K562 (cell line): Measurements from ENCODE around the gene ARHGAP22. TPM values are rescaled to one million over a fixed set of nuclear protein-coding genes. Genes with fewer than 3 reads are reported as not detected.

Experiments
- DMBX1 ChIP-seq: fragments of 250-450 bp; sonication (Bioruptor Pico); IDR thresholded peaks from 2 replicates; pipeline ENCODE4 v1.8.0; 2022; ENCODE audit warnings: inconsistent platforms, mild to moderate bottlenecking, moderate library complexity, borderline replicate concordance
- FOS ChIP-seq: IDR thresholded peaks from 3 replicates; pipeline ENCODE4 v1.6.1; 2011; ENCODE audit not compliant: insufficient read length; ENCODE audit errors: extremely low read depth
- HIVEP1 ChIP-seq: fragments of 250-450 bp; sonication (Bioruptor Pico); IDR thresholded peaks from 2 replicates; pipeline ENCODE4 v1.4.0; 2020; ENCODE audit warnings: mild to moderate bottlenecking
- KDM2B ChIP-seq: fragments of 250-450 bp; sonication (Bioruptor Pico); IDR thresholded peaks from 2 replicates; pipeline ENCODE4 v1.8.0; 2021; ENCODE audit warnings: mild to moderate bottlenecking, moderate library complexity
- MEF2D ChIP-seq: conservative IDR thresholded peaks from 2 replicates; pipeline ENCODE4 v1.6.1; 2016; ENCODE audit warnings: low read depth, missing genetic modification characterization, missing compliant biosample characterization
- MYNN ChIP-seq, 2 experiments: sonication (generic); formaldehyde crosslinking in 1 of 2; IDR thresholded peaks; 2 replicates each; pipeline versions ENCODE4 v1.5.0 to v1.6.1; 2016 to 2020; ENCODE audit warnings: antibody characterized with exemption in 1 of 2, missing genetic modification reagents in 1 of 2
- ZFP1 ChIP-seq: fragments of 450-650 bp; formaldehyde crosslinking; IDR thresholded peaks from 2 replicates; pipeline ENCODE4 v1.4.0; 2020; ENCODE audit warnings: mild to moderate bottlenecking, mixed read lengths
- ZNF253 ChIP-seq: fragments of 250-450 bp; sonication (Bioruptor Pico); conservative IDR thresholded peaks from 2 replicates; pipeline ENCODE4 v1.6.1; 2021; ENCODE audit warnings: mild to moderate bottlenecking
- ZNF431 ChIP-seq: sonication (generic); formaldehyde crosslinking; IDR thresholded peaks from 2 replicates; pipeline ENCODE4 v1.8.0; 2022; ENCODE audit warnings: mild to moderate bottlenecking, missing genetic modification reagents
- ZNF740 ChIP-seq, 3 experiments: fragments of 200-800 bp in 1 of 3; sonication (Bioruptor generic) in 1 of 3; sonication (generic) in 1 of 3; formaldehyde crosslinking in 1 of 3; IDR thresholded peaks; 2 replicates each; pipeline versions ENCODE4 v1.6.1 to v1.8.0; 2016 to 2022; ENCODE audit warnings: mild to moderate bottlenecking in 2 of 3, missing compliant biosample characterization in 2 of 3, missing genetic modification characterization in 2 of 3, missing genetic modification reagents in 1 of 3
- polyA plus RNA-seq, 8 experiments: library from polyadenylated mRNA; depleted of rRNA in 4 of 8; stranded (reverse) in 5 of 8; unstranded in 3 of 8; fragments of >200 nt; fragmentation: Nextera tagmentation in 2 of 8; fragmentation: Illumina TruSeq in 1 of 8; extraction: Ambion mirVana in 2 of 8; extraction: Trizol in 1 of 8; gene quantifications; 2 replicates each; pipeline versions ENCODE4 v1.2.1 to v1.2.3, GENCODE V29; 2011 to 2014; ENCODE audit warnings: inconsistent platforms in 1 of 8, missing spikeins in 1 of 8
- total RNA-seq, 7 experiments: library from RNA; depleted of rRNA in 6 of 7; stranded (reverse); fragments of >200 nt in 6 of 7; fragmentation: Illumina TruSeq in 2 of 7; extraction: Trizol in 2 of 7; gene quantifications; 2 replicates each; pipeline versions ENCODE4 v1.2.1 to v1.2.3, GENCODE V29; 2011 to 2021; ENCODE audit warnings: low replicate concordance in 1 of 7
- TF ChIP-seq, protein P1 (sequence below), 2 experiments: fragments of 450-650 bp; formaldehyde crosslinking in 1 of 2; IDR thresholded peaks; 2 replicates each; pipeline versions ENCODE4 v1.4.0 to v1.6.1; 2014 to 2020; ENCODE audit warnings: mild to moderate bottlenecking in 2 of 2, borderline replicate concordance in 1 of 2, low read depth in 1 of 2
- TF ChIP-seq, protein P2 (sequence below), 2 experiments: fragments of 200-800 bp in 1 of 2; sonication (Bioruptor generic) in 1 of 2; sonication (generic) in 1 of 2; formaldehyde crosslinking in 1 of 2; IDR thresholded peaks in 1 of 2; conservative IDR thresholded peaks in 1 of 2; 2 replicates each; pipeline versions ENCODE4 v1.5.0 to v1.6.1; 2016 to 2020; ENCODE audit warnings: missing compliant biosample characterization in 1 of 2, missing genetic modification characterization in 1 of 2, missing genetic modification reagents in 1 of 2
- TF ChIP-seq, protein P3 (sequence below): fragments of 250-450 bp; sonication (Bioruptor Pico); IDR thresholded peaks from 2 replicates; pipeline ENCODE4 v1.4.0; 2020; ENCODE audit warnings: borderline replicate concordance

ARHGAP22 gene
- total and polyA plus RNA-seq, 9 of the 15 experiments (the other 6 are each of a cell fraction or from before 2014, with no cell fraction given) = 1.3 to 28.1 (median 12.7) TPM

DNA sequence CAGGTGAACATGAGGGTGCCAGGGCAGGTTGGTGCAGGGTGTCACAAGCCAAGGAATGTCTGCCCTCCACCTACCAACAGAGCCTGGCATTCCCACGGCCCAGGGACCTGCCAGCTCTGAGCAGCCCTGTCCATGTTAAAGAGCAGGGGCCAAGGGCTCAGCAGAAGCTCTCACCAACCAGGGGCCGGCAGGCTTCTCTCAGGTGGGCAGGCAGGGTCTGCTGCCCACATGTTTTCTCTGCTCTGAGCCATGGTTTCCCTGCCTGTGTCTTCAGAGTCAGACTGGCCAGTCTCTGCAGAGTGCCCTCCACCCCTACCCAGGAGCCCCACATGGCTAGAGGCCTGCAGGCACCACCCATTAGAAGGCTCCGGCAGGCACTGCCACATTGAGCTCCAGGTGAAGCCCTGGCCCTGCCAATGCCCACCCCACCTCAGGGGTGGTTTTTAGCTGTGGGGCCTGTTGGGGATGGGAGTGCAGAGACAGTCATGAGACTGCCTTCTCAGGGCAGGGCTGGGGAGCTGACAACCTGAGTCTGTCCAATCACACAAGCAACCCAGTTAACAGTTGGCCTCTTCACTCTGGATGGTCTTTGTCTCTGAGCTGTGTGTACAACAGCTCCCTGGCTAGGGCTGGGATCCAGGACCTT, 135.9 kb downstream of the ARHGAP22 start (continued):
- TF ChIP-seq, protein P1, sequence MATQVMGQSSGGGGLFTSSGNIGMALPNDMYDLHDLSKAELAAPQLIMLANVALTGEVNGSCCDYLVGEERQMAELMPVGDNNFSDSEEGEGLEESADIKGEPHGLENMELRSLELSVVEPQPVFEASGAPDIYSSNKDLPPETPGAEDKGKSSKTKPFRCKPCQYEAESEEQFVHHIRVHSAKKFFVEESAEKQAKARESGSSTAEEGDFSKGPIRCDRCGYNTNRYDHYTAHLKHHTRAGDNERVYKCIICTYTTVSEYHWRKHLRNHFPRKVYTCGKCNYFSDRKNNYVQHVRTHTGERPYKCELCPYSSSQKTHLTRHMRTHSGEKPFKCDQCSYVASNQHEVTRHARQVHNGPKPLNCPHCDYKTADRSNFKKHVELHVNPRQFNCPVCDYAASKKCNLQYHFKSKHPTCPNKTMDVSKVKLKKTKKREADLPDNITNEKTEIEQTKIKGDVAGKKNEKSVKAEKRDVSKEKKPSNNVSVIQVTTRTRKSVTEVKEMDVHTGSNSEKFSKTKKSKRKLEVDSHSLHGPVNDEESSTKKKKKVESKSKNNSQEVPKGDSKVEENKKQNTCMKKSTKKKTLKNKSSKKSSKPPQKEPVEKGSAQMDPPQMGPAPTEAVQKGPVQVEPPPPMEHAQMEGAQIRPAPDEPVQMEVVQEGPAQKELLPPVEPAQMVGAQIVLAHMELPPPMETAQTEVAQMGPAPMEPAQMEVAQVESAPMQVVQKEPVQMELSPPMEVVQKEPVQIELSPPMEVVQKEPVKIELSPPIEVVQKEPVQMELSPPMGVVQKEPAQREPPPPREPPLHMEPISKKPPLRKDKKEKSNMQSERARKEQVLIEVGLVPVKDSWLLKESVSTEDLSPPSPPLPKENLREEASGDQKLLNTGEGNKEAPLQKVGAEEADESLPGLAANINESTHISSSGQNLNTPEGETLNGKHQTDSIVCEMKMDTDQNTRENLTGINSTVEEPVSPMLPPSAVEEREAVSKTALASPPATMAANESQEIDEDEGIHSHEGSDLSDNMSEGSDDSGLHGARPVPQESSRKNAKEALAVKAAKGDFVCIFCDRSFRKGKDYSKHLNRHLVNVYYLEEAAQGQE (IDR thresholded peaks at IDR 0.05; ENCODE audit: borderline replicate concordance) = no peak
- TF ChIP-seq, protein P1 (CRISPR knock-in tag; IDR thresholded peaks at IDR 0.05; ENCODE audit: low read depth) = peak; percentile 61; the same call in 1 of the 2 replicates
- TF ChIP-seq MEF2D (tag) (0 out of 2 replicates have a peak, but pooled peaks have one; percentile 31), DMBX1 (CRISPR knock-in tag) (peak; percentile 89), KDM2B (CRISPR knock-in tag) (0 out of 2 replicates have a peak, but pooled peaks have one; percentile 36), MYNN (IDR thresholded peaks at IDR 0.05) (no peak), MYNN (CRISPR knock-in tag; IDR thresholded peaks at IDR 0.05) (no peak), ZNF253 (CRISPR knock-in tag) (0 out of 2 replicates have a peak, but pooled peaks have one; percentile 46), ZNF740 (CRISPR knock-in tag; IDR thresholded peaks at IDR 0.05) (no peak), ZNF740 (tag; IDR thresholded peaks at IDR 0.05) (peak in 1 of 2 experiments; percentile 87; a peak in 2 of 4 replicates), FOS (no peak), ZFP1 (CRISPR knock-in tag) (peak; percentile 57; the same call in 1 of the 2 replicates), HIVEP1 (CRISPR knock-in tag) (peak; percentile 44; the same call in 1 of the 2 replicates), ZNF431 (no peak)
- TF ChIP-seq, protein P2, sequence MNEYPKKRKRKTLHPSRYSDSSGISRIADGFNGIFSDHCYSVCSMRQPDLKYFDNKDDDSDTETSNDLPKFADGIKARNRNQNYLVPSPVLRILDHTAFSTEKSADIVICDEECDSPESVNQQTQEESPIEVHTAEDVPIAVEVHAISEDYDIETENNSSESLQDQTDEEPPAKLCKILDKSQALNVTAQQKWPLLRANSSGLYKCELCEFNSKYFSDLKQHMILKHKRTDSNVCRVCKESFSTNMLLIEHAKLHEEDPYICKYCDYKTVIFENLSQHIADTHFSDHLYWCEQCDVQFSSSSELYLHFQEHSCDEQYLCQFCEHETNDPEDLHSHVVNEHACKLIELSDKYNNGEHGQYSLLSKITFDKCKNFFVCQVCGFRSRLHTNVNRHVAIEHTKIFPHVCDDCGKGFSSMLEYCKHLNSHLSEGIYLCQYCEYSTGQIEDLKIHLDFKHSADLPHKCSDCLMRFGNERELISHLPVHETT (CRISPR knock-in tag; conservative IDR thresholded peaks at IDR 0.05 in 1 of 2, IDR thresholded peaks at IDR 0.05 in 1 of 2) = peak in 1 of 2 experiments; percentile 17; a peak in 2 of 4 replicates
- TF ChIP-seq, protein P3, sequence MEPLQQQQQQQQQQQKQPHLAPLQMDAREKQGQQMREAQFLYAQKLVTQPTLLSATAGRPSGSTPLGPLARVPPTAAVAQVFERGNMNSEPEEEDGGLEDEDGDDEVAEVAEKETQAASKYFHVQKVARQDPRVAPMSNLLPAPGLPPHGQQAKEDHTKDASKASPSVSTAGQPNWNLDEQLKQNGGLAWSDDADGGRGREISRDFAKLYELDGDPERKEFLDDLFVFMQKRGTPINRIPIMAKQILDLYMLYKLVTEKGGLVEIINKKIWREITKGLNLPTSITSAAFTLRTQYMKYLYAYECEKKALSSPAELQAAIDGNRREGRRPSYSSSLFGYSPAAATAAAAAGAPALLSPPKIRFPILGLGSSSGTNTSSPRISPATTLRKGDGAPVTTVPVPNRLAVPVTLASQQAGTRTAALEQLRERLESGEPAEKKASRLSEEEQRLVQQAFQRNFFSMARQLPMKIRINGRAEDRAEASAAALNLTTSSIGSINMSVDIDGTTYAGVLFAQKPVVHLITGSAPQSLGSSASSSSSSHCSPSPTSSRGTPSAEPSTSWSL (CRISPR knock-in tag) = peak; percentile 67; the same call in 1 of the 2 replicates
